Measurements from ENCODE around the gene TMEM30B. TPM values are rescaled to one million over a fixed set of nuclear protein-coding genes. Genes with fewer than 3 reads are reported as not detected.

The TMEM30B gene
- total RNA-seq, 1 experiment from 2014 or later = 0.12 TPM

- TF ChIP-seq CEBPB (IDR thresholded peaks at IDR 0.05; ENCODE audit: low read depth) (no peak), CTCF (IDR thresholded peaks at IDR 0.05 in 2 of 3, conservative IDR thresholded peaks at IDR 0.05 in 1 of 3; ENCODE audit: borderline replicate concordance in 1 of 3, insufficient read depth in 1 of 3, low read depth in 2 of 3, low read length in 2 of 3) (no peak), ZBTB33 (IDR thresholded peaks at IDR 0.05; ENCODE audit: extremely low read depth, insufficient replicate concordance, low read length) (no peak), FOSL1 (IDR thresholded peaks at IDR 0.05; ENCODE audit: low read depth) (no peak)
- H3K4me1 ChIP-seq (ENCODE audit: control insufficient read depth in 1 of 2, insufficient read depth in 2 of 2, low read length in 2 of 2) = peaks cover 0 to 5% of the 10 kb centered on the region in 2 experiments; a peak in 2 of 4 replicates
- H3K4me3 ChIP-seq (replicated peaks in 1 of 2; ENCODE audit: low read depth in 1 of 2, low read length in 2 of 2) = no peak overlapping the region
- H4K20me1 ChIP-seq (ENCODE audit: insufficient read depth) = no peaks in the 10 kb centered on the region
- RAD21 ChIA-PET (ENCODE audit: low non-redundant PET in 1 of 2, low total read pairs in 2 of 2, uncharacterized antibody in 2 of 2, unreplicated experiment in 2 of 2) = interaction anchor here in 1 of 2 experiments (1.0 kb wide), 1 partner anchor 628 kb away, joined by 4 read pairs; no protein-coding TSS in a partner anchor
- no peaks in the 10 kb centered on the region for H3K79me2 ChIP-seq (ENCODE audit: insufficient read depth, low read length)
- H3K27ac ChIP-seq (ENCODE audit: low read depth, low read length) = no peak overlapping the region
- CTCF ChIA-PET = interaction anchor here (0.8 to 3.4 kb wide), 8 partner anchors 16 to 985 kb away, joined by 3 to 37 read pairs (median 4); no protein-coding TSS in a partner anchor
- no peaks in the 10 kb centered on the region for H3K9me3 ChIP-seq (ENCODE audit: control insufficient read depth in 1 of 2, insufficient read depth in 1 of 2, low read depth in 1 of 2, low read length in 2 of 2)
- no peaks in the 10 kb centered on the region for H3K27me3 ChIP-seq (ENCODE audit: insufficient read depth, low read length)
- POLR2A ChIA-PET = no interaction called here
- H3K36me3 ChIP-seq (ENCODE audit: control insufficient read depth in 1 of 2, insufficient read depth in 2 of 2, low read length in 2 of 2) = no peaks in the 10 kb centered on the region
- peak; percentile 41; the same call in 1 of the 2 replicates for ATAC-seq
- H3K9ac ChIP-seq (ENCODE audit: low read length) = no peak overlapping the region
- no peaks in the 10 kb centered on the region for H3K9me2 ChIP-seq (ENCODE audit: insufficient read depth)
- H3K4me2 ChIP-seq (ENCODE audit: low read length) = peak overlapping the region; percentile 18; the same call in 1 of the 2 replicates
- intact Hi-C loops (cut with micrococcal nuclease) = loop anchor here (2.0 to 10.0 kb wide), 4 partner anchors 536 to 1288 kb away; no protein-coding TSS in a partner anchor
- no TSS peak for BruUV-seq (replicated peaks)
- H2AFZ ChIP-seq (ENCODE audit: low read depth, low read length, poor library complexity, severe bottlenecking) = peak overlapping the region; percentile 49
- no peak for DNase-seq (ENCODE audit: low read depth, low spot score)
Observed at GRCh38 chr14:61253064-61253738, 27.9 kb downstream of the TMEM30B start.

Data from HCT116 (cell line).